Heart left ventricle (tissue), 16 donors: ENCODE measurements around the gene AHNAK2. TPM values are rescaled to one million over a fixed set of nuclear protein-coding genes. Genes with fewer than 3 reads are reported as not detected.
A peak's percentile ranks its signal among the peaks of the same experiment; 100 is the strongest.

ENCODE experiments used
- ATAC-seq, 4 donors: fragments of 200-7000 bp; cut with Tn5 transposase; one replicate each; pipeline ENCODE4 v1.9.1; 2020 to 2022; ENCODE audit warnings: moderate library complexity in 4 of 4, mild to moderate bottlenecking in 3 of 4, moderate number of reproducible peaks in 1 of 4
- DNase-seq, 5 donors: peaks; one replicate each; pipeline ENCODE4 v3.0.0-alpha.2; 2020
- H3K27ac ChIP-seq, 12 donors: fragments of 200-600 bp; sonication (generic) in 4 of 12; one replicate each; pipeline versions ENCODE4 v1.5.0 to v1.8.0; 2016 to 2022; ENCODE audit warnings: mild to moderate bottlenecking in 2 of 12
- H3K27me3 ChIP-seq, 9 donors: fragments of 200-600 bp; sonication (generic) in 2 of 9; one replicate each; pipeline versions ENCODE4 v1.5.1 to v1.8.0; 2016 to 2022; ENCODE audit warnings: mild to moderate bottlenecking in 3 of 9
- H3K36me3 ChIP-seq, 9 donors: fragments of 200-600 bp; sonication (generic) in 2 of 9; one replicate each; pipeline versions ENCODE4 v1.5.0 to v1.8.0; 2018 to 2022; ENCODE audit warnings: mild to moderate bottlenecking in 2 of 9
- H3K4me1 ChIP-seq, 12 donors: fragments of 200-600 bp; sonication (generic) in 4 of 12; one replicate each; pipeline versions ENCODE4 v1.5.0 to v1.8.0; 2016 to 2022; ENCODE audit warnings: mild to moderate bottlenecking in 3 of 12
- H3K4me3 ChIP-seq, 12 donors: fragments of 200-600 bp; sonication (generic) in 4 of 12; one replicate each; pipeline versions ENCODE4 v1.5.0 to v1.8.0; 2017 to 2022; ENCODE audit warnings: mild to moderate bottlenecking in 9 of 12, moderate library complexity in 4 of 12
- H3K9me3 ChIP-seq, 12 donors: fragments of 200-600 bp; sonication (generic) in 4 of 12; one replicate each; pipeline versions ENCODE4 v1.5.0 to v1.8.0; 2016 to 2022; ENCODE audit warnings: mild to moderate bottlenecking in 1 of 12
- CTCF ChIP-seq, 12 donors: fragments of 200-600 bp; sonication (generic) in 4 of 12; IDR thresholded peaks; one replicate each; pipeline versions ENCODE4 v1.5.0 to v1.8.0; 2018 to 2022; ENCODE audit warnings: antibody characterized with exemption in 12 of 12, mild to moderate bottlenecking in 5 of 12
- POLR2A ChIP-seq, 2 donors: fragments of 450-650 bp; IDR thresholded peaks; one replicate each; pipeline ENCODE4 v1.6.1; 2017; ENCODE audit warnings: antibody characterized with exemption in 2 of 2, mild to moderate bottlenecking in 2 of 2, moderate library complexity in 2 of 2
- WGBS, 4 donors: extraction: QIAGEN DNeasy Blood & Tissue Kit in 2 of 4; methylation state at CpG; one replicate each; pipeline versions ENCODE4 v1.1.5 to v1.1.7; 2013 to 2018; 5-methylcytosine and 5-hydroxymethylcytosine counted together
- intact Hi-C, 10 donors: fragments of 100-400 bp; cut with DNase I; formaldehyde crosslinking; loops; one replicate each; pipeline versions ENCODE4 v1.11.1 to v1.14.2; 2022
- polyA plus RNA-seq, 2 donors: library from polyadenylated mRNA; stranded (reverse); fragments of 200-250 nt; gene quantifications; one replicate each; pipeline ENCODE4 v1.2.3, GENCODE V29; 2013
- total RNA-seq, 9 donors: library from RNA; depleted of rRNA in 2 of 9; stranded (reverse); fragments of >200 nt in 2 of 9; fragmentation: NEBNext Ultra II Directional in 3 of 9; extraction: Animal tissue kit (Norgen Biotek cat#: 25700) in 3 of 9; gene quantifications; one replicate each; pipeline versions ENCODE4 v1.1.0 to v1.2.4, GENCODE V29; 2016 to 2023
- donor health status: ischemic (EF 13 %, LVEDD 7.1; RV severe dilation, severe dysfunction).
- donor health status: healthy with polysubstance abuse.
- donor health status: DM: no; HTN: yes; CAD: no.
- donor health status: DM: no; HTN: no; CAD: no.
- donor health status: ischemic (EF 25% LVEDD 6.9; RV normal size, moderate dysfunction).
- donor health status: ischemic (EF 25% LVEDD 5.7; RV mildly dilated, moderate dysfunction).
- donor health status: healthy.
- donor health status: DM: yes; HTN: yes; CAD: no.
- donor health status: ischemic (EF 35%, LVEDD 5.7; RV mildly dilated, moderate dysfunction).
- donor health status: nonischemic (EF 11% LVEDD 7.7; RV severe dilation, severe dysfunction).
- donor health status: DM: yes; HTN: yes; CAD: no.
- donor health status: PGD.
- donor health status: ischemic (EF 29% LVEDD 5.4; RV normal size, mild dysfunction).
- donor health status: nonischemic (EF 23%, LVEDD 6.1; RV moderate dilation, normal function).

The AHNAK2 gene
- total and polyA plus RNA-seq, 11 donors = 1.5 to 22.3 (median 2.9) TPM

DNA sequence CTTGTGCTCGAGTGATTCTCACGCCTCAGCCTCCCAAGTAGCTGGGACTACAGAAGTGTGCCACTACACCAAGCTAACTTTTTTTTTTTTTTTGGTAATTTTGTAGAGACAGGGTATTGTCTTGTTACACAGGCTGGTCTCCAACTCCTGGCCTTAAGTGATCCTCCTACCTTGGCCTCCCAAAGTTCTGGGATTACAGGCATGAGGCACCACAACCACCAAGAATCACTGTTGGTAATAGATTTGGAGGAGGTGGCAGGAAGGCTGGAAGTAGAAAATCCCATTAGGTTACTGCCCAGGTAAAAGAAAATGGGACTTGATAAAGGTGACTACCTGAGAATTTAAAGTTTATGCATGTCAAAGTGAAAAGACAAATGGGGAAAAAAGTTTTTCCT lies 44.1 kb upstream of the AHNAK2 start:
- Histone ChIP-seq H3K27ac (peak overlapping the region in 1 of 12 donors; percentile 91), H3K9me3 (no peaks in the 10 kb centered on the region), H3K36me3 (no peaks in the 10 kb centered on the region), H3K4me1 (peaks cover 0 to 72% (median 20%) of the 10 kb centered on the region in 12 donors), H3K27me3 (no peaks in the 10 kb centered on the region), H3K4me3 (peak overlapping the region in 5 of 12 donors; percentile 70 to 92 (median 77))
- intact Hi-C loops = loop anchor here in 6 of 10 donors (5.0 kb wide), 3 partner anchors 35 to 45 kb away; partner anchors contain the start of genes CLBA1 (in 3 of the 6) and AHNAK2 (in 1 of the 6)
- TF ChIP-seq CTCF (IDR thresholded peaks at IDR 0.05) (no peak), POLR2A (IDR thresholded peaks at IDR 0.05) (no peak)
- no peak for DNase-seq
- WGBS, 4 donors = 71 to 88% (median 86%) methylated on average over 2 of the region's 2 CpGs
- no peak for ATAC-seq

GRCh38 chr14:105021656-105022275 lies 43.6 kb upstream of the AHNAK2 start:
- Histone ChIP-seq H3K36me3 (no peaks in the 10 kb centered on the region), H3K27me3 (no peaks in the 10 kb centered on the region), H3K4me1 (peaks cover 0 to 68% (median 20%) of the 10 kb centered on the region in 12 donors), H3K27ac (peak overlapping the region in 11 of 12 donors; percentile 59 to 91 (median 79)), H3K9me3 (no peaks in the 10 kb centered on the region), H3K4me3 (peak overlapping the region; percentile 52 to 93 (median 76))
- intact Hi-C loops = loop anchor here in 7 of 10 donors (2.0 to 5.0 kb wide), 4 partner anchors 34 to 44 kb away; partner anchors contain the start of genes CLBA1 (in 3 of the 7) and AHNAK2 (in 1 of the 7)
- TF ChIP-seq POLR2A (IDR thresholded peaks at IDR 0.05) (no peak), CTCF (IDR thresholded peaks at IDR 0.05) (no peak)
- no peak for ATAC-seq
- 9 to 17% (median 12%) methylated on average over 15 to 20 of the region's 20 CpGs for WGBS, 4 donors
- DNase-seq = peak in 2 of 5 donors; percentile 36 to 50

GRCh38 chr14:105020815-105021655 lies 42.9 kb upstream of the AHNAK2 start, which contains the start of gene CDCA4:
Gene CDCA4 (minus strand): TSS chr14:105021083. CDS start chr14:105011929, 9,154 bp downstream.
- no peaks in the 10 kb centered on the region for H3K36me3 ChIP-seq
- DNase-seq (peak; percentile 97 to 99 (median 98)), ATAC-seq (peak; percentile 97 to 98 (median 98))
- peak within 1 kb of the TSS; percentile 40 to 91 (median 82) for H3K27ac ChIP-seq
- no peaks in the 10 kb centered on the region for H3K9me3 ChIP-seq
- 0 to 1% (median 0%) methylated on average over 6 to 115 of the region's 115 CpGs for WGBS, 4 donors
- intact Hi-C loops = loop anchor here in 7 of 10 donors (2.0 to 5.0 kb wide), 4 partner anchors 34 to 44 kb away; partner anchors contain the start of genes CLBA1 (in 3 of the 7) and AHNAK2 (in 1 of the 7)
- H3K4me3 ChIP-seq = peak within 1 kb of the TSS; percentile 52 to 96 (median 90)
- H3K27me3 ChIP-seq = no peaks in the 10 kb centered on the region
- H3K4me1 ChIP-seq = peaks cover 0 to 61% (median 20%) of the 10 kb centered on the region in 12 donors
- peak in 1 of 12 donors; percentile 13 for TF ChIP-seq CTCF (IDR thresholded peaks at IDR 0.05)
- TF ChIP-seq POLR2A (IDR thresholded peaks at IDR 0.05) = peak in 1 of 2 donors; percentile 74
